Measurements from ENCODE around the gene MTX3.

Gene MTX3

GRCh38 chr5:79990598-79991507 lies at the start of gene MTX3:
TSS of gene MTX3 (minus strand) at chr5:79991262. CDS start at chr5:79991238, 24 bp downstream.
- peak within 1 kb of the TSS; percentile 95 for H3K4me3 ChIP-seq (ENCODE audit: low read depth, low read length)
- peak; percentile 24 for DNase-seq (ENCODE audit: low read depth)

GRCh38 chr5:80039650-80040049 lies 48.6 kb upstream of the MTX3 start:
- DNase-seq (ENCODE audit: low read depth): no peak
- no peak overlapping the region for H3K4me3 ChIP-seq (ENCODE audit: low read depth, low read length)

GRCh38 chr5:80037366-80037765 lies 46.3 kb upstream of the MTX3 start:
- no peak overlapping the region for H3K4me3 ChIP-seq (ENCODE audit: low read depth, low read length)
- no peak for DNase-seq (ENCODE audit: low read depth)

GRCh38 chr5:80036615-80037014 lies 45.6 kb upstream of the MTX3 start:
- no peak overlapping the region for H3K4me3 ChIP-seq (ENCODE audit: low read depth, low read length)
- no peak for DNase-seq (ENCODE audit: low read depth)

- DNase-seq (ENCODE audit: low read depth): no peak
- no peak overlapping the region for H3K4me3 ChIP-seq (ENCODE audit: low read depth, low read length)
Measured at GRCh38 chr5:80035839-80036238, 44.8 kb upstream of the MTX3 start.

GRCh38 chr5:80034962-80035821 lies 44.1 kb upstream of the MTX3 start, which contains the start of gene THBS4:
TSS of gene THBS4 (plus strand) at chr5:80035348. CDS start at chr5:80035538, 190 bp downstream.
- H3K4me3 ChIP-seq (ENCODE audit: low read depth, low read length): peak within 1 kb of the TSS; percentile 20
- no peak for DNase-seq (ENCODE audit: low read depth)

- peak overlapping the region; percentile 17 for H3K4me3 ChIP-seq (ENCODE audit: low read depth, low read length)
- DNase-seq (ENCODE audit: low read depth): no peak
Measured at GRCh38 chr5:80034559-80034958, 43.5 kb upstream of the MTX3 start.

GRCh38 chr5:80033513-80033912 lies 42.5 kb upstream of the MTX3 start:
- DNase-seq (ENCODE audit: low read depth): no peak
- no peak overlapping the region for H3K4me3 ChIP-seq (ENCODE audit: low read depth, low read length)

- DNase-seq (ENCODE audit: low read depth): no peak
- H3K4me3 ChIP-seq (ENCODE audit: low read depth, low read length): no peak overlapping the region
Measured at GRCh38 chr5:80031109-80031508, 40.0 kb upstream of the MTX3 start.

GRCh38 chr5:80026841-80027240 lies 35.8 kb upstream of the MTX3 start:
- no peak for DNase-seq (ENCODE audit: low read depth)
- H3K4me3 ChIP-seq (ENCODE audit: low read depth, low read length): no peak overlapping the region

- no peak overlapping the region for H3K4me3 ChIP-seq (ENCODE audit: low read depth, low read length)
- DNase-seq (ENCODE audit: low read depth): no peak
Measured at GRCh38 chr5:80025069-80025468, 34.0 kb upstream of the MTX3 start.

GRCh38 chr5:80010754-80011392 lies 19.8 kb upstream of the MTX3 start:
- DNase-seq (ENCODE audit: low read depth): no peak
- H3K4me3 ChIP-seq (ENCODE audit: low read depth, low read length): no peak overlapping the region

GRCh38 chr5:80008995-80009765 lies 18.1 kb upstream of the MTX3 start:
- no peak overlapping the region for H3K4me3 ChIP-seq (ENCODE audit: low read depth, low read length)
- DNase-seq (ENCODE audit: low read depth): no peak

- DNase-seq (ENCODE audit: low read depth): no peak
- H3K4me3 ChIP-seq (ENCODE audit: low read depth, low read length): no peak overlapping the region
Measured at GRCh38 chr5:80002677-80003076, 11.6 kb upstream of the MTX3 start.

GRCh38 chr5:79999722-80000121 lies 8.7 kb upstream of the MTX3 start:
- no peak overlapping the region for H3K4me3 ChIP-seq (ENCODE audit: low read depth, low read length)
- no peak for DNase-seq (ENCODE audit: low read depth)

- no peak overlapping the region for H3K4me3 ChIP-seq (ENCODE audit: low read depth, low read length)
- DNase-seq (ENCODE audit: low read depth): no peak
Measured at GRCh38 chr5:79992891-79993657, 2.0 kb upstream of the MTX3 start.

GRCh38 chr5:79990205-79990597 lies 861 bp downstream of the MTX3 start:
- DNase-seq (ENCODE audit: low read depth): no peak
- H3K4me3 ChIP-seq (ENCODE audit: low read depth, low read length): peak overlapping the region; percentile 95

- no peak for DNase-seq (ENCODE audit: low read depth)
- no peak overlapping the region for H3K4me3 ChIP-seq (ENCODE audit: low read depth, low read length)
Measured at GRCh38 chr5:79986260-79986659, 4.8 kb downstream of the MTX3 start.
